Activated T-helper 1 cell treated with anti-CD3 and anti-CD28 coated beads, Interleukin-12 subunit alpha, Interleukin-12 subunit beta, Interleukin-2, Interleukin-4 antibody, amounts not matched to agents 30 ng/mL and 10 ng/mL and 1 ng/mL, durations not matched to agents 14 hours and 24 hours and 36 hours (primary cell): Measurements from ENCODE around the gene DEFB108B. TPM values are rescaled to one million over a fixed set of nuclear protein-coding genes. Genes with fewer than 3 reads are reported as not detected.
"Not testable (repeated sequence)": the region's sequence is repeated elsewhere in the genome, so short reads cannot be mapped to it uniquely, and the experiment has no call there.

Experiments
- DNase-seq: peaks from one replicate; pipeline ENCODE4 v3.0.0; 2021; ENCODE audit warnings: low spot score
- H3K27ac Mint-ChIP-seq: one replicate; pipeline ENCODE4 v1.8.0; 2021; ENCODE audit warnings: mild to moderate bottlenecking, mixed read lengths
- H3K27me3 Mint-ChIP-seq: one replicate; pipeline ENCODE4 v1.8.0; 2022; ENCODE audit warnings: mild to moderate bottlenecking, moderate library complexity, mixed read lengths; ENCODE audit not compliant: insufficient read depth
- H3K36me3 Mint-ChIP-seq: one replicate; pipeline ENCODE4 v1.8.0; 2021; ENCODE audit warnings: low read depth, mixed read lengths
- H3K4me1 Mint-ChIP-seq: one replicate; pipeline ENCODE4 v1.8.0; 2021; ENCODE audit warnings: low read depth, mixed read lengths
- H3K4me3 Mint-ChIP-seq: one replicate; pipeline ENCODE4 v1.8.0; 2021; ENCODE audit warnings: mild to moderate bottlenecking, moderate library complexity, mixed read lengths
- H3K9me3 Mint-ChIP-seq: one replicate; pipeline ENCODE4 v1.8.0; 2021; ENCODE audit warnings: mixed read lengths
- intact Hi-C: fragments of 100-400 bp; cut with micrococcal nuclease; formaldehyde crosslinking; loops from one replicate; pipeline ENCODE4 v1.15.1; 2024
- total RNA-seq: library from RNA; stranded (reverse); gene quantifications from 2 replicates; pipeline ENCODE4 v1.2.3, GENCODE V29; 2022

The DEFB108B gene
- total RNA-seq, 1 donor from 2014 or later = not detected

GRCh38 chr11:71843858-71844257 lies 10.9 kb downstream of the DEFB108B start:
- H3K9me3 Mint-ChIP-seq = peaks cover 7% of the 10 kb centered on the region
- H3K4me3 Mint-ChIP-seq = no peak overlapping the region
- H3K4me1 Mint-ChIP-seq = no peaks in the 10 kb centered on the region
- no peaks in the 10 kb centered on the region for H3K36me3 Mint-ChIP-seq
- no peak for DNase-seq
- intact Hi-C loops = no loop called here
- H3K27me3 Mint-ChIP-seq = peaks cover 15% of the 10 kb centered on the region
- H3K27ac Mint-ChIP-seq = no peak overlapping the region

DNA sequence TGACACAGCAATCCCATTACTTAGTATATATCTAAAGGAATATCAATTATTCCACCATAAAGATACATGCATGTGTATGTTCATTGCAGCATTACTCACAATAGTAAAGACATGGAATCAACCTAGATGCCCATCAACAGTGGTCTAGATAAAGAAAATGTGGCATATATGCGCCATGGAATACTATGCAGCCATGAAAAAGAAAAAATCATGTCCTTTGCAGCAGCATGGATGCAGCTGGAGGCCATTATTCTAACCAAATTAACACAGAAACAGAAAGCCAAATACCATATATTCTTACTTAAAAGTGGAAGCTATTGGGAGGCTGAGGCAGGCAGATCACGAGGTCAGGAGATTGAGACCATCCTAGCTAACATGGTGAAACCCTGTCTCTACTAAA lies 20.9 kb downstream of the DEFB108B start:
- H3K36me3 Mint-ChIP-seq, H3K27me3 Mint-ChIP-seq, intact Hi-C loops, H3K27ac Mint-ChIP-seq, DNase-seq, H3K4me3 Mint-ChIP-seq, H3K4me1 Mint-ChIP-seq: not testable (repeated sequence)
- H3K9me3 Mint-ChIP-seq = peaks cover 15% of the 10 kb centered on the region

DNA sequence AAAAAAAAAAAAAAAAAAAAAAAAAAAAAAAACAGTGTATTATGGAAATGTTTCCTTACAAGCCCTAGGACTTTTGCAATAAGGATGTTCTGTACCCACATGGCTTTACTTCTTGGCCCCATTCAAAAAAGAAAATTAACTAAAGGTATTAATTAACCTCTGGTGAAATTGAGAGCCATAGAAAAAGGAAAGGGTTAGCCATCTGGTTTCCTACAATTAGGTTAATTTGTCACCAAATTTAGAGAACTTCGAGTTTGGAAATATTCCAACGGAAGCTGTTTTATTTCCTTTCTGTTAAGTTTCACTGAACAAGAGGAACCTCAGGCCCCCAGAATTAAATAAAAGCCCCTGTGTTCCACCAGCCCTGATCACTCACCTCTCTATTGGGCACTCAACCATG lies 22.9 kb downstream of the DEFB108B start:
- H3K9me3 Mint-ChIP-seq, DNase-seq, H3K27ac Mint-ChIP-seq, H3K4me3 Mint-ChIP-seq, H3K4me1 Mint-ChIP-seq, H3K36me3 Mint-ChIP-seq, H3K27me3 Mint-ChIP-seq, intact Hi-C loops: not testable (repeated sequence)

DNA sequence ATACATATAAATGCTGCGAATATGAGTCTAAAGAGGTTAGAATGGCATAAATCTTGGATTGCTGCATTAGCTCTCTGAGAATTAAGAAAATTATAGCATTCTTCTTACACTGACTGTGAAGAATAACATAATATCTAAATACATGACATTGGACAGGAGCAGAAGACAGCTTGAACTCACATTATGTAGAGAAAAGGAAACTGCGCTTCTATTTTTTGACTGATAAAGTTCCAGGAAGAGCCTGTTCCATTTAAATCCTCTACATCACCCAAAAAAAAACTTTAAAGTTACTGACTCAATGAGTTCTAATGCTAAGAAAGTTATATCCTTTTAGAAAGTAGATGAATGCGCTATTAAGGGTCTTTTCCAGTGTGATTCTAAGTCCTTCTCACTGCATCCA lies 27.8 kb downstream of the DEFB108B start:
- H3K4me1 Mint-ChIP-seq, DNase-seq, H3K27ac Mint-ChIP-seq, H3K9me3 Mint-ChIP-seq, H3K36me3 Mint-ChIP-seq, H3K27me3 Mint-ChIP-seq, intact Hi-C loops, H3K4me3 Mint-ChIP-seq: not testable (repeated sequence)

DNA sequence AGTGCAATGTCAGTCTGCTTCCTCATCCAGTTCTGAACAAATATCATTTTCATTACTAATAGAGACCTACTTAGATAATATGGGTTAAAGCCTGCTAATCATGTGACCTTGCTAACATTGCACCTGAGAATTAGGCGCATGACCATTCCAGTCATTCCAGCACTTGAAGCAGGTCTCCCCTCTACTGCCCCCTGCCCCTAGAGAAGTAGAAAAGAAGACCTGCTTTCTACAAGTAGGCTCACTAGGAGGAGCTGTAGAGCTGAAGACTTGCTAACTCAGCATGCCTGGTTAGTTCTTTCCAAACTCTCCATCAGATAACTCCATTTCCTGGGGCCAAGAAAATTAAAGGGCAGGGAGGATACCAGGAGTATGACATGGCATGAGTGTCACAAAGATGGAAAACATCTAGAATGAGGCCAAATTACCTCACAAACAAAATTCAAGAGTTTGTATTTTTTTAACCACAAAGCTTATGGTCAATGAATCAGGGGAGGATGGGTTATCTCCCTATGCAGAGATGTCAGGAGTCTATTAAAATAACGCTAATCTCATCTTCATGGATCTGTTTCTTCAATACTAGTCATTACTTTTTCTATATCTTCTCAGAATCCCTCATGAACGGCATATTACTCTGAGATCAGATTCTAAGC lies 31.1 kb downstream of the DEFB108B start:
- intact Hi-C loops, H3K36me3 Mint-ChIP-seq, H3K27me3 Mint-ChIP-seq, H3K4me3 Mint-ChIP-seq, DNase-seq, H3K9me3 Mint-ChIP-seq, H3K27ac Mint-ChIP-seq, H3K4me1 Mint-ChIP-seq: not testable (repeated sequence)

DNA sequence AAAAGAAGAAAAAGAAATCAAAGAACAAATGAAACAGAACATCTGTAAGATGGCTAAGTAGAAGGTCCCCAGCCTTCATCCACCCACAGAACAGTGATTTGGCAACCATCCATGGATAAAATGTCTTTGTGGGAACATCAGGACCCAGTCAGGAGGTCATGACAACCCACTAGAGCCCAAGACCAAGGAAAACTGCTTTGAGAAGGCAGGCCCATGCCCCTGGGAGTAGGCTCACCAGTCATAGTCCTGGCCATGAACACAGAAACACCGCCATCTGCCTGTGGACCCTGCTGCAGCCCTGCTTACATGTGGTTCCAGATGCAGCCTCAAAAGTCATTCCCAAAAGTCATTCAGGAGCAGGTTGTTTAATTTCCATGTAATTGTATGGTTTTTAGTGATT lies 34.2 kb downstream of the DEFB108B start:
- H3K4me3 Mint-ChIP-seq, H3K27ac Mint-ChIP-seq, DNase-seq, H3K27me3 Mint-ChIP-seq, intact Hi-C loops, H3K4me1 Mint-ChIP-seq, H3K36me3 Mint-ChIP-seq, H3K9me3 Mint-ChIP-seq: not testable (repeated sequence)

DNA sequence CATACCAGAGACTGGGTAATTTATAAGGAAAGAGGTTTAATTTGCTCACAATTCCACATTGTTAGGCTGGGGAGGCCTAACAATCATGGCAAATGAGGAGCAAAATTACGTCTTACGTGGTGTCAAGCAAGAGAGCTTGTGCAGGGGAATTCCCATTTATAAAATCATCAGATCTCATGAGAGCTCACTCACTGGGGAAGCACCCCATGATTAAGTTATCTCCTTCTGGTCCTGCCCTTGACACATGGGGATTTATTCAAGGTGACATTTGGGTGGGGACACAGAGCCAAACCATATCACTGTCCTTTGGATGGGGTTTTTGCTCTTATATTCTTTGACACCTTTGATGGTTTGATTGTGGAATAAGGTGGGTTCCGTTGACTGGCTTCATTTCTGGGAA lies 36.9 kb downstream of the DEFB108B start:
- H3K27me3 Mint-ChIP-seq, H3K27ac Mint-ChIP-seq, H3K9me3 Mint-ChIP-seq, H3K4me3 Mint-ChIP-seq, H3K4me1 Mint-ChIP-seq, H3K36me3 Mint-ChIP-seq, intact Hi-C loops, DNase-seq: not testable (repeated sequence)

GRCh38 chr11:71870661-71871060 lies 37.7 kb downstream of the DEFB108B start:
- H3K4me1 Mint-ChIP-seq, H3K27ac Mint-ChIP-seq, H3K9me3 Mint-ChIP-seq, H3K4me3 Mint-ChIP-seq, intact Hi-C loops, H3K27me3 Mint-ChIP-seq, DNase-seq, H3K36me3 Mint-ChIP-seq: not testable (repeated sequence)

GRCh38 chr11:71876262-71876661 lies 43.3 kb downstream of the DEFB108B start:
- H3K27ac Mint-ChIP-seq, DNase-seq, H3K4me3 Mint-ChIP-seq, H3K36me3 Mint-ChIP-seq, intact Hi-C loops, H3K4me1 Mint-ChIP-seq, H3K27me3 Mint-ChIP-seq, H3K9me3 Mint-ChIP-seq: not testable (repeated sequence)

DNA sequence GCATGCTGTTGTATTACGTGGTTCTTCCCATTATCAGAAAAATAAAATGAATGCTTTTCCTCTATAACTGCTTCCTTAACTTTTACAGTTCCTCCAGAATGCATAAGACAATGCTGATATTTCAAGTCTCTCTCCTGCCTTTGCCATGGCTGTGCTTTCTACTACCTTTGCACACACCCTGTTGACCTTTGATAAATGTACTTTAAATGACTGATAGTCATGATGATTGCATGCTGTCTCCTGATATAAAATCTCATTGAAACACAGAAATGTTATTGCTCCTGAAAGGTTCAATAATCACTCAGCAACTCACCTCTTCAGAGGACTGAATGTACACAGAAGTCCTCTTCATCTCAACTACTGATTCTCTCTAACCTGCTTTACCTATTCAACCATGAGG lies 45.1 kb downstream of the DEFB108B start, which contains the start of gene DEFB131B:
Gene DEFB131B (plus strand): TSS at position 395 of the 400 bp plus-strand sequence. CDS start 0 bp downstream, at position 395.
- H3K4me3 Mint-ChIP-seq, H3K27ac Mint-ChIP-seq, H3K9me3 Mint-ChIP-seq, intact Hi-C loops, H3K27me3 Mint-ChIP-seq, DNase-seq, H3K4me1 Mint-ChIP-seq, H3K36me3 Mint-ChIP-seq: not testable (repeated sequence)

GRCh38 chr11:71885806-71886205 lies 52.8 kb downstream of the DEFB108B start:
- H3K27me3 Mint-ChIP-seq, H3K9me3 Mint-ChIP-seq, intact Hi-C loops, H3K36me3 Mint-ChIP-seq, H3K27ac Mint-ChIP-seq, H3K4me3 Mint-ChIP-seq, H3K4me1 Mint-ChIP-seq, DNase-seq: not testable (repeated sequence)

Other genes with a start within 250 kb of the DEFB108B start
- not detected in 2 replicates for gene DEFB131B, start 45.3 kb downstream of the DEFB108B start, total RNA-seq
- 20.9 and 21.5 TPM in 2 replicates for gene XNDC1N, start 95.4 kb downstream of the DEFB108B start, total RNA-seq
- 65.8 and 70.3 TPM in 2 replicates for gene RNF121, start 95.8 kb downstream of the DEFB108B start, total RNA-seq
- 15.6 and 18.5 TPM in 2 replicates for gene IL18BP, start 165.7 kb downstream of the DEFB108B start, total RNA-seq
- gene NUMA1, start 247.3 kb downstream of the DEFB108B start, total RNA-seq = 141 and 150 TPM in 2 replicates
- 5.7 and 8.2 TPM in 2 replicates for gene LRRC51, start 247.7 kb downstream of the DEFB108B start, total RNA-seq